ENCODE results near the gene ACYP1.

GRCh38 chr14:75051556-75051899, 12.3 kb downstream of the ACYP1 start:
- TF ChIP-seq CTCF (IDR thresholded peaks at IDR 0.05): no peak
- no peak for TF ChIP-seq POLR2A (IDR thresholded peaks at IDR 0.05)

Measured in body of pancreas (tissue), 4 donors.